22Rv1 (cell line): Measurements from ENCODE around the gene RNFT2.

ENCODE experiments used
- CTCF ChIP-seq: fragments of 450-650 bp; IDR thresholded peaks from 2 replicates; pipeline ENCODE4 v1.5.1; 2017; ENCODE audit warnings: mild to moderate bottlenecking
- ZFX ChIP-seq: fragments of 450-650 bp; IDR thresholded peaks from 2 replicates; pipeline ENCODE4 v1.6.1; 2017; ENCODE audit warnings: antibody characterized with exemption, borderline replicate concordance

GRCh38 chr12:116860263-116860662, 122.1 kb downstream of the RNFT2 start:
- TF ChIP-seq CTCF (no peak), ZFX (no peak)
